Keratinocyte (primary cell): ENCODE measurements around the gene SIPA1L2. TPM values are rescaled to one million over a fixed set of nuclear protein-coding genes. Genes with fewer than 3 reads are reported as not detected.

Source experiments
- DNase-seq: peaks from one replicate; pipeline ENCODE4 v3.0.0-alpha.2; 2011; ENCODE audit warnings: low read depth, missing footprints, low spot score
- FAIRE-seq: peaks from 2 replicates; lab custom pipeline; 2011; peaks lifted over from hg19 to GRCh38; lab: Jason Lieb, UNC
- H2AFZ ChIP-seq: 2 replicates; pipeline ENCODE4 v1.6.0; 2012; ENCODE audit warnings: low read length, control low read depth, inconsistent platforms; ENCODE audit not compliant: control insufficient read depth
- H3K27ac ChIP-seq: 2 replicates; pipeline ENCODE4 v1.5.1; 2011; ENCODE audit warnings: low read length; ENCODE audit not compliant: control insufficient read depth, insufficient read depth
- H3K27me3 ChIP-seq: 3 replicates; pipeline ENCODE4 v1.6.0; 2011; ENCODE audit warnings: low read length; ENCODE audit not compliant: control insufficient read depth, insufficient read depth; ENCODE audit errors: extremely low read depth
- H3K36me3 ChIP-seq, 2 experiments: 2 replicates in 1 of 2; 3 replicates in 1 of 2; pipeline ENCODE4 v1.5.1; 2011; ENCODE audit warnings: low read length in 2 of 2, mild to moderate bottlenecking in 1 of 2; ENCODE audit not compliant: control insufficient read depth in 2 of 2, insufficient read depth in 2 of 2; ENCODE audit errors: extremely low read depth in 1 of 2
- H3K4me1 ChIP-seq: 3 replicates; pipeline ENCODE4 v1.5.1; 2011; ENCODE audit warnings: low read length; ENCODE audit not compliant: control insufficient read depth, insufficient read depth; ENCODE audit errors: extremely low read depth
- H3K4me2 ChIP-seq: 3 replicates; pipeline ENCODE4 v1.6.0; 2011; ENCODE audit warnings: low read depth, low read length; ENCODE audit not compliant: control insufficient read depth, insufficient read depth; ENCODE audit errors: extremely low read depth
- H3K4me3 ChIP-seq, 3 experiments: fragments of 200-600 bp in 1 of 3; sonication (generic) in 1 of 3; 2 replicates in 2 of 3; 3 replicates in 1 of 3; pipeline ENCODE4 v1.5.1; 2011 to 2016; ENCODE audit warnings: low read length in 3 of 3, mild to moderate bottlenecking in 3 of 3, control low read depth in 2 of 3, inconsistent platforms in 1 of 3, low read depth in 1 of 3, mixed read lengths in 1 of 3, mixed run types in 1 of 3, moderate library complexity in 1 of 3; ENCODE audit not compliant: control insufficient read depth in 2 of 3, insufficient read depth in 2 of 3; ENCODE audit errors: extremely low read depth in 1 of 3
- H3K79me2 ChIP-seq: 2 replicates; pipeline ENCODE4 v1.6.0; 2012; ENCODE audit warnings: low read length; ENCODE audit not compliant: control insufficient read depth, insufficient read depth
- H3K9ac ChIP-seq: 3 replicates; pipeline ENCODE4 v1.6.0; 2011; ENCODE audit warnings: low read length; ENCODE audit not compliant: control insufficient read depth, insufficient read depth; ENCODE audit errors: extremely low read depth
- H3K9me1 ChIP-seq: 3 replicates; pipeline ENCODE4 v1.6.0; 2011; ENCODE audit warnings: low read length; ENCODE audit not compliant: control insufficient read depth, insufficient read depth; ENCODE audit errors: extremely low read depth
- H3K9me3 ChIP-seq: 2 replicates; pipeline ENCODE4 v1.5.1; 2012; ENCODE audit warnings: low read depth, low read length; ENCODE audit not compliant: control insufficient read depth
- H4K20me1 ChIP-seq: 3 replicates; pipeline ENCODE4 v1.6.0; 2011; ENCODE audit warnings: low read length; ENCODE audit not compliant: control insufficient read depth, insufficient read depth; ENCODE audit errors: extremely low read depth
- CTCF ChIP-seq, 3 experiments: IDR thresholded peaks in 1 of 3; conservative IDR thresholded peaks in 1 of 3; optimal IDR thresholded peaks in 1 of 3; 2 replicates in 2 of 3; 3 replicates in 1 of 3; pipeline versions ENCODE3 to v1.5.1; 2011; ENCODE audit warnings: low read length in 3 of 3, mild to moderate bottlenecking in 3 of 3, moderate library complexity in 2 of 3, control low read depth in 1 of 3, inconsistent platforms in 1 of 3; ENCODE audit not compliant: insufficient read depth in 2 of 3; ENCODE audit errors: extremely low read depth in 1 of 3
- EZH2 ChIP-seq: IDR thresholded peaks from one replicate; pipeline ENCODE4 v1.6.1; 2012; ENCODE audit warnings: inconsistent platforms, mild to moderate bottlenecking, low read length, moderate library complexity
- dilution Hi-C: fragments of 300-500 bp; cut with MboI; formaldehyde crosslinking; loops from one replicate; pipeline ENCODE4 v1.7.0; 2020; ENCODE audit warnings: low sequenced_read_pairs; ENCODE audit not compliant: extremely low pct_ligation_motif_present
- polyA plus RNA-seq, 5 experiments: library from polyadenylated mRNA; depleted of rRNA in 3 of 5; stranded (reverse) in 3 of 5; stranded (forward) in 1 of 5; unstranded in 1 of 5; fragments of >200 nt; gene quantifications; 1 replicate in 1 of 5; 2 replicates in 3 of 5; 3 replicates in 1 of 5; pipeline versions ENCODE4 v1.2.1 to v1.2.3, GENCODE V29; 2011 to 2012; ENCODE audit warnings: missing spikeins in 2 of 5, low read depth in 1 of 5, low replicate concordance in 1 of 5

The SIPA1L2 gene
- polyA plus RNA-seq, 1 donor (not counting 4 experiments of a cell fraction or from before 2014, with no cell fraction given), result 2.1 TPM

- FAIRE-seq, result no peak
- H3K4me1 ChIP-seq, result peaks cover 14% of the 10 kb centered on the region
These were observed 33.1 kb downstream of the SIPA1L2 start for GRCh38 chr1:232596666-232597303.

GRCh38 chr1:232594768-232595698 is 34.9 kb downstream of the SIPA1L2 start:
- Histone ChIP-seq H3K79me2 (no peaks in the 10 kb centered on the region), H3K9ac (no peak overlapping the region), H3K9me3 (no peaks in the 10 kb centered on the region), H3K4me3 (no peak overlapping the region), H3K9me1 (no peaks in the 10 kb centered on the region), H3K4me2 (peak overlapping the region; percentile 81), H4K20me1 (no peaks in the 10 kb centered on the region), H2AFZ (no peak overlapping the region), H3K4me1 (peaks cover 14% of the 10 kb centered on the region), H3K27ac (no peak overlapping the region), H3K36me3 (no peaks in the 10 kb centered on the region), H3K27me3 (no peaks in the 10 kb centered on the region)
- DNase-seq (no peak), FAIRE-seq (no peak)
- dilution Hi-C loops, result no loop called here
- TF ChIP-seq CTCF (optimal IDR thresholded peaks at IDR 0.05 in 1 of 3, IDR thresholded peaks at IDR 0.05 in 1 of 3, conservative IDR thresholded peaks at IDR 0.05 in 1 of 3; ENCODE audit: extremely low read depth in 1 of 3, insufficient read depth in 2 of 3, low read length in 3 of 3) (no peak), EZH2 (no peak)

More at GRCh38 chr1:232596666-232597303, 33.1 kb downstream of the SIPA1L2 start:
- H3K27ac ChIP-seq, result no peak overlapping the region
- no peak for DNase-seq
- H2AFZ ChIP-seq, result no peak overlapping the region
- H4K20me1 ChIP-seq, result no peaks in the 10 kb centered on the region
- H3K79me2 ChIP-seq, result no peaks in the 10 kb centered on the region
- H3K4me3 ChIP-seq, result no peak overlapping the region
- H3K27me3 ChIP-seq, result no peaks in the 10 kb centered on the region
- H3K4me2 ChIP-seq, result no peak overlapping the region
- no peaks in the 10 kb centered on the region for H3K9me3 ChIP-seq
- no peak for TF ChIP-seq EZH2
- TF ChIP-seq CTCF (optimal IDR thresholded peaks at IDR 0.05 in 1 of 3, IDR thresholded peaks at IDR 0.05 in 1 of 3, conservative IDR thresholded peaks at IDR 0.05 in 1 of 3; ENCODE audit: extremely low read depth in 1 of 3, insufficient read depth in 2 of 3, low read length in 3 of 3), result no peak
- no peaks in the 10 kb centered on the region for H3K36me3 ChIP-seq
- dilution Hi-C loops, result no loop called here
- no peaks in the 10 kb centered on the region for H3K9me1 ChIP-seq
- H3K9ac ChIP-seq, result no peak overlapping the region
